Ishikawa (cell line): ENCODE measurements around the gene B3GLCT.

Experiments used
- CEBPB ChIP-seq: IDR thresholded peaks from 2 replicates; pipeline ENCODE4 v1.6.1; 2012
- CREB1 ChIP-seq: IDR thresholded peaks from 2 replicates; pipeline ENCODE4 v1.6.1; 2012; ENCODE audit warnings: low read depth
- EGR1 ChIP-seq: IDR thresholded peaks from 2 replicates; pipeline ENCODE4 v1.6.1; 2012
- EP300 ChIP-seq: IDR thresholded peaks from 2 replicates; pipeline ENCODE4 v1.6.1; 2012; ENCODE audit warnings: borderline replicate concordance
- FOXM1 ChIP-seq: IDR thresholded peaks from 2 replicates; pipeline ENCODE4 v1.6.1; 2012; ENCODE audit warnings: low read depth, borderline replicate concordance
- NFIC ChIP-seq: IDR thresholded peaks from 2 replicates; pipeline ENCODE4 v1.6.1; 2012
- RAD21 ChIP-seq: IDR thresholded peaks from 2 replicates; pipeline ENCODE4 v1.6.1; 2012; ENCODE audit warnings: low read depth
- REST ChIP-seq: IDR thresholded peaks from 2 replicates; pipeline ENCODE4 v1.6.1; 2012; ENCODE audit warnings: low read depth, mild to moderate bottlenecking
- TAF1 ChIP-seq: IDR thresholded peaks from 2 replicates; pipeline ENCODE4 v1.6.1; 2012; ENCODE audit warnings: low read depth, mild to moderate bottlenecking
- TCF12 ChIP-seq: IDR thresholded peaks from 2 replicates; pipeline ENCODE4 v1.6.1; 2012; ENCODE audit warnings: low read depth
- TEAD4 ChIP-seq: IDR thresholded peaks from 2 replicates; pipeline ENCODE4 v1.6.1; 2012
- YY1 ChIP-seq: IDR thresholded peaks from 2 replicates; pipeline ENCODE4 v1.6.1; 2012; ENCODE audit warnings: low read depth
- ZBTB7A ChIP-seq: IDR thresholded peaks from 2 replicates; pipeline ENCODE4 v1.6.1; 2012; ENCODE audit warnings: low read depth
- TF ChIP-seq, protein P1 (sequence below): IDR thresholded peaks from 2 replicates; pipeline ENCODE4 v1.6.1; 2012
- TF ChIP-seq, protein P2 (sequence below): IDR thresholded peaks from 2 replicates; pipeline ENCODE4 v1.6.1; 2012

B3GLCT gene

DNA sequence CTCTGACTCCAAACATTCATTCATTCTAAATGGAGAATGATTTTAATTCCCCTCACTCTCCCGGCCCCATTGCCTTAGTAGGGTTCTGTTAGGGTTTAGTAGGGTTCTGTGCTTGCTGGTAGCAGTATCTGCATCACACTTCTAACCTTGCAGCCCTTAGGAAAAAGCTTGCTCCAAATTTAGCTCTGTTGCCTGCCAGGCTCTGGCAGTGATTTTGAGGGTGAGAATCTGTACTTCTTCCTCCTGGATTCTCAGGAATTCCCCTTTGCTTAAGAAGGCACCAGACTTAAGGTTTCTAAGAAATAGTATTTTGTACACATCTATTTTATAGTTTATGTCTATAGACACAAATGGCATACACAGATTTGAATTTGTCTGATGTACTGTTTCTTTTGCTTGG, 14.7 kb downstream of the B3GLCT start:
- no peak for TF ChIP-seq YY1
- no peak for TF ChIP-seq TEAD4
- TF ChIP-seq NFIC: no peak
- TF ChIP-seq FOXM1: no peak
- no peak for TF ChIP-seq EP300
- TF ChIP-seq RAD21: no peak
- TF ChIP-seq, protein P1, sequence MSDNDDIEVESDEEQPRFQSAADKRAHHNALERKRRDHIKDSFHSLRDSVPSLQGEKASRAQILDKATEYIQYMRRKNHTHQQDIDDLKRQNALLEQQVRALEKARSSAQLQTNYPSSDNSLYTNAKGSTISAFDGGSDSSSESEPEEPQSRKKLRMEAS: no peak
- TF ChIP-seq, protein P2, sequence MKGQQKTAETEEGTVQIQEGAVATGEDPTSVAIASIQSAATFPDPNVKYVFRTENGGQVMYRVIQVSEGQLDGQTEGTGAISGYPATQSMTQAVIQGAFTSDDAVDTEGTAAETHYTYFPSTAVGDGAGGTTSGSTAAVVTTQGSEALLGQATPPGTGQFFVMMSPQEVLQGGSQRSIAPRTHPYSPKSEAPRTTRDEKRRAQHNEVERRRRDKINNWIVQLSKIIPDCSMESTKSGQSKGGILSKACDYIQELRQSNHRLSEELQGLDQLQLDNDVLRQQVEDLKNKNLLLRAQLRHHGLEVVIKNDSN: no peak
- no peak for TF ChIP-seq TCF12
- no peak for TF ChIP-seq TAF1
- no peak for TF ChIP-seq CREB1
- TF ChIP-seq CEBPB: no peak
- no peak for TF ChIP-seq ZBTB7A
- no peak for TF ChIP-seq EGR1
- TF ChIP-seq REST: no peak

GRCh38 chr13:31219909-31220598, 20.3 kb downstream of the B3GLCT start:
- TF ChIP-seq CREB1 (no peak), EGR1 (no peak), YY1 (no peak), TAF1 (no peak), FOXM1 (no peak), NFIC (no peak), TCF12 (no peak), ZBTB7A (no peak), TEAD4 (no peak), EP300 (no peak), REST (no peak), RAD21 (no peak), CEBPB (no peak)
- TF ChIP-seq, protein P2: no peak
- TF ChIP-seq, protein P1: no peak

- TF ChIP-seq REST (no peak), FOXM1 (no peak), TCF12 (no peak), NFIC (no peak), RAD21 (no peak), ZBTB7A (no peak), CEBPB (no peak), TAF1 (no peak), TEAD4 (no peak)
- TF ChIP-seq, protein P2: no peak
These were observed 21.3 kb downstream of the B3GLCT start for GRCh38 chr13:31221057-31221456.

- TF ChIP-seq TAF1 (no peak), FOXM1 (no peak), EGR1 (no peak), CREB1 (no peak)
- TF ChIP-seq, protein P1: no peak
These were observed 23.4 kb downstream of the B3GLCT start for GRCh38 chr13:31223215-31223614.
